ENCODE measurements around the gene OBP2B.

OBP2B gene

DNA sequence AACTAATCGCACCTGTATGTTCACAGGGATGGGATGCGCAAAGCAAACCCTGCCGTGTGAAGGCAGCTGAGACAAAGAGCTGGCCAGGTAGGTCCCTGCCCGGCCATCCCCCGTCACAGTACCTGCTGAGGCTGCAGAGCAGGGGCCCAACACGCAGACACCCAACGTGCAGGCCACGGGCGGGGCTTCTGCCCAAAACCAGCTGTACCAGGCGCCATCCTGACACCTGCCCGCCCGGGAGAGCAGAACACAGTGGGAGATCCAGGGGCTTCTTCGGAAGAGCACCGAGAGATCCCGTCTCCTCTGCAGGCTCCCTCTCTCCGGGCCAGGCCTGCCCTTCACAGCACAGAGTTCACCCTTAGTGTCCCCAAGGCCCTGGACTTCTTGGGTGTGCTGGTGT is 37.5 kb upstream of the OBP2B start:
- Histone ChIP-seq H3F3A (ENCODE audit: insufficient read depth, low read length) (no peaks in the 10 kb centered on the region), H3K79me2 (ENCODE audit: insufficient read depth, low read length) (no peaks in the 10 kb centered on the region), H3K4me3 (ENCODE audit: low read depth, low read length, poor library complexity, severe bottlenecking) (no peak overlapping the region), H4K20me1 (ENCODE audit: insufficient read depth, low read length) (no peaks in the 10 kb centered on the region), H3K36me3 (ENCODE audit: insufficient read depth, low read length) (no peaks in the 10 kb centered on the region), H3K27ac (ENCODE audit: low read depth, low read length, poor library complexity, severe bottlenecking) (no peak overlapping the region), H3K9ac (ENCODE audit: low read length) (no peak overlapping the region), H3K9me2 (ENCODE audit: low read depth, low read length) (no peaks in the 10 kb centered on the region), H3K9me3 (ENCODE audit: low read length) (no peaks in the 10 kb centered on the region), H2AFZ (ENCODE audit: low read length) (no peak overlapping the region), H3K4me1 (ENCODE audit: insufficient read depth, low read length, severe bottlenecking) (no peaks in the 10 kb centered on the region), H3K27me3 (ENCODE audit: insufficient read depth, low read length) (peaks cover 5% of the 10 kb centered on the region; the same call in 1 of the 2 replicates), H3K4me2 (ENCODE audit: low read length) (no peak overlapping the region)
- no peak for TF ChIP-seq EZH2 (IDR thresholded peaks at IDR 0.05; ENCODE audit: borderline replicate concordance, low read length)
- TF ChIP-seq, protein P1, sequence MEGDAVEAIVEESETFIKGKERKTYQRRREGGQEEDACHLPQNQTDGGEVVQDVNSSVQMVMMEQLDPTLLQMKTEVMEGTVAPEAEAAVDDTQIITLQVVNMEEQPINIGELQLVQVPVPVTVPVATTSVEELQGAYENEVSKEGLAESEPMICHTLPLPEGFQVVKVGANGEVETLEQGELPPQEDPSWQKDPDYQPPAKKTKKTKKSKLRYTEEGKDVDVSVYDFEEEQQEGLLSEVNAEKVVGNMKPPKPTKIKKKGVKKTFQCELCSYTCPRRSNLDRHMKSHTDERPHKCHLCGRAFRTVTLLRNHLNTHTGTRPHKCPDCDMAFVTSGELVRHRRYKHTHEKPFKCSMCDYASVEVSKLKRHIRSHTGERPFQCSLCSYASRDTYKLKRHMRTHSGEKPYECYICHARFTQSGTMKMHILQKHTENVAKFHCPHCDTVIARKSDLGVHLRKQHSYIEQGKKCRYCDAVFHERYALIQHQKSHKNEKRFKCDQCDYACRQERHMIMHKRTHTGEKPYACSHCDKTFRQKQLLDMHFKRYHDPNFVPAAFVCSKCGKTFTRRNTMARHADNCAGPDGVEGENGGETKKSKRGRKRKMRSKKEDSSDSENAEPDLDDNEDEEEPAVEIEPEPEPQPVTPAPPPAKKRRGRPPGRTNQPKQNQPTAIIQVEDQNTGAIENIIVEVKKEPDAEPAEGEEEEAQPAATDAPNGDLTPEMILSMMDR (IDR thresholded peaks at IDR 0.05; ENCODE audit: low read length), result no peak

DNA sequence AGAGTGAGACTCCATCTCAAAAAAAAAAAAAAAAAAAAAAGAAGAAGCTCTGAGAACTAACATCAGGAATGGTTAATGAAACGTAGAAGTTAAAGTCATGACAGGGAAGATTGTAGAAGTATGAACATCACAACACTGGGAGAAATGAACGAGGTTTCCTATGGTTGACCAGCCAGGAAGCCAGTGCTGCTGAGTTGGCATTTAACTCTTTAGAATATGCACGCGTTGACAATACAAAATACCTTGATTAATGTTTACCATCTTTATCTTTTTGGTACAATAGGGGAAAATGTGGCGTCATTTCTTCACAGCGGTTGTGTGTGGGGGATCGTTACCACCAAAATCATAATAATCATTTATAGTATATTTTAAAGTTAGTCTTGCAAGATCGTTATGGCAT is 33.9 kb upstream of the OBP2B start:
- Histone ChIP-seq H3K4me2 (ENCODE audit: low read length) (no peak overlapping the region), H3K27ac (ENCODE audit: low read depth, low read length, poor library complexity, severe bottlenecking) (no peak overlapping the region), H3K36me3 (ENCODE audit: insufficient read depth, low read length) (no peaks in the 10 kb centered on the region), H3K79me2 (ENCODE audit: insufficient read depth, low read length) (no peaks in the 10 kb centered on the region), H3K9me3 (ENCODE audit: low read length) (no peaks in the 10 kb centered on the region), H4K20me1 (ENCODE audit: insufficient read depth, low read length) (no peaks in the 10 kb centered on the region), H3K9ac (ENCODE audit: low read length) (no peak overlapping the region), H3K9me2 (ENCODE audit: low read depth, low read length) (no peaks in the 10 kb centered on the region), H3K27me3 (ENCODE audit: insufficient read depth, low read length) (0 out of 2 replicates have a peak, but pooled peaks cover 5% of the 10 kb centered on the region), H2AFZ (ENCODE audit: low read length) (no peak overlapping the region), H3F3A (ENCODE audit: insufficient read depth, low read length) (no peaks in the 10 kb centered on the region), H3K4me3 (ENCODE audit: low read depth, low read length, poor library complexity, severe bottlenecking) (no peak overlapping the region), H3K4me1 (ENCODE audit: insufficient read depth, low read length, severe bottlenecking) (no peaks in the 10 kb centered on the region)
- TF ChIP-seq, protein P1 (IDR thresholded peaks at IDR 0.05; ENCODE audit: low read length), result no peak

DNA sequence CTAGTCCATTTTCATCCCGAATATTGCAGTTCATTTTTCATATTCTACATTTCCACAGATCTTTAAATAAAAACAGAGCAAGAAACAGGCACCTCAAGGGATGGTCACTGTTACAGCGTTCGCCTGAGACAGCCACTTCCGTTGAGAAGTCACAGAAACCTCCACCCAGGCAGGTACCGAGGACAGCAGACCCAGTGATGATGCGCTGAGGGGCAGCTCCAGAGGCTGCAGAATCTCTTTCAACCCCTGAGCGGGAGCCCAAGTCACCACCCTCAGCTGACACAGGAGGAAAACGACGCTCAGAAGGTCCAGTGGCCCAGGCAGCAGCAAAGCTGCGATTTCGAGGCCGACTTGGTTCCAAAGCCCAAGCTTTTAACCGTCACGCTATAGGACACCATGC is 33.2 kb upstream of the OBP2B start:
- TF ChIP-seq, protein P1 (IDR thresholded peaks at IDR 0.05; ENCODE audit: low read length), result no peak
- TF ChIP-seq EZH2 (IDR thresholded peaks at IDR 0.05; ENCODE audit: borderline replicate concordance, low read length), result no peak
- Histone ChIP-seq H3K36me3 (ENCODE audit: insufficient read depth, low read length) (no peaks in the 10 kb centered on the region), H4K20me1 (ENCODE audit: insufficient read depth, low read length) (no peaks in the 10 kb centered on the region), H3K4me3 (ENCODE audit: low read depth, low read length, poor library complexity, severe bottlenecking) (no peak overlapping the region), H3K9me3 (ENCODE audit: low read length) (no peaks in the 10 kb centered on the region), H3F3A (ENCODE audit: insufficient read depth, low read length) (no peaks in the 10 kb centered on the region), H3K79me2 (ENCODE audit: insufficient read depth, low read length) (no peaks in the 10 kb centered on the region), H3K4me1 (ENCODE audit: insufficient read depth, low read length, severe bottlenecking) (no peaks in the 10 kb centered on the region), H3K4me2 (ENCODE audit: low read length) (no peak overlapping the region), H3K9ac (ENCODE audit: low read length) (no peak overlapping the region), H3K27me3 (ENCODE audit: insufficient read depth, low read length) (0 out of 2 replicates have a peak, but pooled peaks cover 5% of the 10 kb centered on the region), H2AFZ (ENCODE audit: low read length) (no peak overlapping the region), H3K9me2 (ENCODE audit: low read depth, low read length) (no peaks in the 10 kb centered on the region), H3K27ac (ENCODE audit: low read depth, low read length, poor library complexity, severe bottlenecking) (no peak overlapping the region)
